Measurements from ENCODE around the gene SULT2A1. TPM values are rescaled to one million over a fixed set of nuclear protein-coding genes. Genes with fewer than 3 reads are reported as not detected.
"Not testable (repeated sequence)": the region's sequence is repeated elsewhere in the genome, so short reads cannot be mapped to it uniquely, and the experiment has no call there.

SULT2A1 gene
- total RNA-seq, 1 donor from 2014 or later, result 1.7 TPM

GRCh38 chr19:47860602-47861297 lies 25.4 kb downstream of the SULT2A1 start:
- Histone ChIP-seq H3K36me3 (no peaks in the 10 kb centered on the region), H3K27me3 (no peaks in the 10 kb centered on the region), H3K27ac (no peak overlapping the region), H3K4me3 (no peak overlapping the region), H3K4me1 (no peaks in the 10 kb centered on the region), H3K9me3 (no peaks in the 10 kb centered on the region)
- intact Hi-C loops (cut with DNase I), result no loop called here
- TF ChIP-seq POLR2AphosphoS5 (IDR thresholded peaks at IDR 0.05; ENCODE audit: insufficient read depth in 1 of 2, low read depth in 1 of 2) (no peak), POLR2A (IDR thresholded peaks at IDR 0.05) (no peak), CTCF (IDR thresholded peaks at IDR 0.05) (no peak)
- DNase-seq (ENCODE audit: extremely low spot score in 2 of 2), result no peak

- H3K9me3 ChIP-seq; intact Hi-C loops (cut with DNase I); H3K27ac ChIP-seq; DNase-seq (ENCODE audit: extremely low spot score in 2 of 2); H3K4me3 ChIP-seq; H3K27me3 ChIP-seq; H3K4me1 ChIP-seq; H3K36me3 ChIP-seq: not testable (repeated sequence)
Observed at GRCh38 chr19:47859838-47860237, 26.3 kb downstream of the SULT2A1 start.

- H3K36me3 ChIP-seq; H3K27me3 ChIP-seq; H3K9me3 ChIP-seq; H3K4me3 ChIP-seq; intact Hi-C loops (cut with DNase I); H3K4me1 ChIP-seq; DNase-seq (ENCODE audit: extremely low spot score in 2 of 2); H3K27ac ChIP-seq: not testable (repeated sequence)
Observed at GRCh38 chr19:47858646-47859285, 27.3 kb downstream of the SULT2A1 start, which contains the start of gene TPRX2. Gene TPRX2, plus strand, starts transcription at chr19:47859235. Its CDS starts 12 bp downstream, at chr19:47859247.

GRCh38 chr19:47858231-47858630 lies 27.9 kb downstream of the SULT2A1 start:
- H3K4me1 ChIP-seq; intact Hi-C loops (cut with DNase I); H3K4me3 ChIP-seq; H3K9me3 ChIP-seq; H3K36me3 ChIP-seq; H3K27ac ChIP-seq; H3K27me3 ChIP-seq; DNase-seq (ENCODE audit: extremely low spot score in 2 of 2): not testable (repeated sequence)

GRCh38 chr19:47854459-47854858 lies 31.7 kb downstream of the SULT2A1 start:
- Histone ChIP-seq H3K27ac (no peak overlapping the region), H3K4me3 (no peak overlapping the region), H3K4me1 (no peaks in the 10 kb centered on the region), H3K36me3 (no peaks in the 10 kb centered on the region), H3K27me3 (no peaks in the 10 kb centered on the region), H3K9me3 (no peaks in the 10 kb centered on the region)
- intact Hi-C loops (cut with DNase I), result no loop called here
- TF ChIP-seq POLR2A (IDR thresholded peaks at IDR 0.05) (no peak), POLR2AphosphoS5 (IDR thresholded peaks at IDR 0.05; ENCODE audit: insufficient read depth in 1 of 2, low read depth in 1 of 2) (no peak), CTCF (IDR thresholded peaks at IDR 0.05) (no peak)
- DNase-seq (ENCODE audit: extremely low spot score in 2 of 2), result no peak

GRCh38 chr19:47853003-47853402 lies 33.1 kb downstream of the SULT2A1 start:
- Histone ChIP-seq H3K4me3 (no peak overlapping the region), H3K27me3 (no peaks in the 10 kb centered on the region), H3K4me1 (no peaks in the 10 kb centered on the region), H3K36me3 (no peaks in the 10 kb centered on the region), H3K9me3 (no peaks in the 10 kb centered on the region), H3K27ac (no peak overlapping the region)
- no peak for DNase-seq (ENCODE audit: extremely low spot score in 2 of 2)
- TF ChIP-seq CTCF (IDR thresholded peaks at IDR 0.05), result no peak
- TF ChIP-seq POLR2A (IDR thresholded peaks at IDR 0.05), result no peak
- no peak for TF ChIP-seq POLR2AphosphoS5 (IDR thresholded peaks at IDR 0.05; ENCODE audit: insufficient read depth in 1 of 2, low read depth in 1 of 2)
- intact Hi-C loops (cut with DNase I), result no loop called here
